Uterus (tissue), 2 donors: ENCODE data around the gene SCD.

Source experiments
- POLR2A ChIP-seq, 2 donors: fragments of 450-650 bp; IDR thresholded peaks; one replicate each; pipeline ENCODE4 v1.6.1; 2016; ENCODE audit warnings: antibody characterized with exemption in 2 of 2, mild to moderate bottlenecking in 1 of 2, moderate library complexity in 1 of 2
- TF ChIP-seq, protein P1 (sequence below), 4 experiments: fragments of 200-600 bp in 2 of 4; fragments of 450-650 bp in 2 of 4; sonication (generic) in 2 of 4; IDR thresholded peaks; one replicate each; pipeline ENCODE4 v1.5.1; 2016 to 2019; ENCODE audit warnings: antibody characterized with exemption in 4 of 4, mild to moderate bottlenecking in 2 of 4, moderate library complexity in 1 of 4

- TF ChIP-seq, protein P1, sequence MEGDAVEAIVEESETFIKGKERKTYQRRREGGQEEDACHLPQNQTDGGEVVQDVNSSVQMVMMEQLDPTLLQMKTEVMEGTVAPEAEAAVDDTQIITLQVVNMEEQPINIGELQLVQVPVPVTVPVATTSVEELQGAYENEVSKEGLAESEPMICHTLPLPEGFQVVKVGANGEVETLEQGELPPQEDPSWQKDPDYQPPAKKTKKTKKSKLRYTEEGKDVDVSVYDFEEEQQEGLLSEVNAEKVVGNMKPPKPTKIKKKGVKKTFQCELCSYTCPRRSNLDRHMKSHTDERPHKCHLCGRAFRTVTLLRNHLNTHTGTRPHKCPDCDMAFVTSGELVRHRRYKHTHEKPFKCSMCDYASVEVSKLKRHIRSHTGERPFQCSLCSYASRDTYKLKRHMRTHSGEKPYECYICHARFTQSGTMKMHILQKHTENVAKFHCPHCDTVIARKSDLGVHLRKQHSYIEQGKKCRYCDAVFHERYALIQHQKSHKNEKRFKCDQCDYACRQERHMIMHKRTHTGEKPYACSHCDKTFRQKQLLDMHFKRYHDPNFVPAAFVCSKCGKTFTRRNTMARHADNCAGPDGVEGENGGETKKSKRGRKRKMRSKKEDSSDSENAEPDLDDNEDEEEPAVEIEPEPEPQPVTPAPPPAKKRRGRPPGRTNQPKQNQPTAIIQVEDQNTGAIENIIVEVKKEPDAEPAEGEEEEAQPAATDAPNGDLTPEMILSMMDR (IDR thresholded peaks at IDR 0.05): no peak
- no peak for TF ChIP-seq POLR2A (IDR thresholded peaks at IDR 0.05)
Observed at GRCh38 chr10:100377830-100378229, 30.8 kb downstream of the SCD start.
